HG02588 (cell line): ENCODE measurements around the gene ZMYM5.
"Not testable (repeated sequence)": the region's sequence is repeated elsewhere in the genome, so short reads cannot be mapped to it uniquely, and the experiment has no call there.

Experiments
- ATAC-seq: cut with Tn5 transposase; IDR thresholded peaks from one replicate; pipeline ENCODE4 v1.9.1; 2021; ENCODE audit warnings: mild to moderate bottlenecking, moderate library complexity; ENCODE audit not compliant: unreplicated experiment

ZMYM5 gene

DNA sequence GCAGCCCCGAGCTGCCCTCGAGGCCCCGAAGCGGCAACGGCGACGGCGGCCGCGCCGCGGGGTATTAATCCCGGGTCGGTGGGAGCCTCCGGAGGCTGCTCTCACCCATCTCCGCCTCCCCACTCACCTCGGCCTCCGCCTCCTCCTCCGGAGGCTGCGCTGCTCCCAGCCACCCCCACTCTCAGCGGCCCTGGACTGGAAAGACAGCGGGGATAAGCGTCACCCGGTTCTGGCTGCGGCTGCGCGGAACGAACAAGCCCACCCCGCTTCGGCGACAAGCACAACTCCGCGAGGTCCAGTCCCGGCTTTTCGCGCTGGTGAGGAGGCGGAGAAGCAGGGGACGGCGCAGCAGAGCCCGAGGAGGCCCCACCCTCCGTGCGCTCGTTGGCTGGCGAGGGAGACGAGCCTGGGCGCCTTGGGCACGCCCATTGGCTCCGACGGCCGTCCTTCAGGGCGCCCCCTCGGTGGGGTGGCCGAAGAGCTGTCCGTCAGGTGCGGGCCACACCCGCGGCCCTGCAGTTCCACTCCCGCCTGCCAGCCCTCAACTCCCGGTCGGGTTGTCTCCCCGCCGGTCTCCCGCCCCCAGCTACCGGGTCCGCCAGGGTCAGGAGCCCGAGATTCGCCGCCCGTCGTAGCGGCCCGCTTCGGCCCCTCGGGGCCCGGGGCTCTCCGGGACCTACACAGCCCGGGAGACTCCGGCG is at the start of gene ZMYM5:
Gene ZMYM5, minus strand, starts transcription at position 327 of the 701 bp plus-strand sequence. CDS start 11,469 bp downstream, outside the sequence.
- peak; percentile 86 for ATAC-seq

DNA sequence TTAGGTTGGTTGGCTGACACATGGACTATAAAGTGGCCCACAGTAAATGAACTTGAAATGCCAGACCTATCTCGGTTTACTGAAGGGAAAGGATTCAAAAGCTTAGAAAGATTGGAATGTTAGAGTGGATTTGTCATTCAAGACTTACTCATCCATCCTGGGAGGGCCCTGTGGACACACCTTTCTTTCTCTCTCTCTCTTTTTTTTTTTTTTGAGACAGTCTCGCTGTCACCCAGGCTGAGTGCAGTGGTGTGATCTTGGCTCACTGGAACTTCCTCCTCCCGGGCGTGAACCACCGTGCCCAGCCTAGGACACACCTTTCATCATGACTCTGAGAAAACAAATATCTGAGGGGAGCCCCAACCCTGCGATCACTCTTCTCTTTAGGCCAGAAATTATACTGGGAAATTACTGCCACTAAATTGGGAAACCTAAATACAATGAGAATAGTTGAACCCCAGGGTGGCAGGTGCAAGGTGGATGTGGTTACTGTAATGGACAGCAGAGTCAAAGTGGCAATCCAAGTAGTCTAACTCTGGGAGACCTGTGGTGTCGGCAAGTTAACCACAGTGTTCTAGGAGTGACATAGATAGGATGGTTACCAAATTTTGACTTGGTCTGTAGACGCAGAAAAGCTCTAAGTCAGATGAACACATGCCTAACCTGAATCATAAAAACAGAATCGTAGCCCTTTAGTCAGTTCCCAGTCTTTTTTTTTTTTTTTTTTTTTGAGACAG is 47.1 kb upstream of the ZMYM5 start:
- no peak for ATAC-seq

DNA sequence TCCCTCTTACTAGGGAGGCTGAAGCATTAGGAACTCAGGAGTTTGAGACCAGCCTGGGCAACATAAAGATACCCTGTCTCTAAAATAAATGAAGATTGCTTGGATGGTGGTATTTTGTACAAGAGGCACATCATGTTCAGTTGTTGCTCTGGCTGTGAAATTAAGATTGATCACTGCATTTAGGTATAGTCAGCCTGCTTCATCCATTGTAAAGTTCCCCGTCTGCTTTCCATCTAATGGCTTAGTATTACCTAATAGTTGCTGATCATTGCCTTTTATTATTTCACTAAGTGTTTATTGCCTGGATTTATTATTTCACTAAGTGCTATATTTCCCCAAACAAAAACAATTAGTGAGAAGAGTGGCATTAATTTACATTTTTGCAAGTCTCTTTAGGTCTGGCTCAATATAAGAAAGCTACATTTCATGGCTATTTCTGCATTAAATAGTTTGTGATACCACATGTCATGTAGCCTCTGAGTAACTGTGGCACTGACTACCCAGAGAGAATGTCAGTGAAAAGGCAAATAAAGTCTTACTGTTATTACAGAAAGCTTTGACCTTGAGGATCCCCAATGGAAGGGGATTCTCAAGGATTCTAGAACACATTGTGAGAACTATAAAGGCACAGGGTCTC is 45.0 kb upstream of the ZMYM5 start:
- ATAC-seq: no peak

DNA sequence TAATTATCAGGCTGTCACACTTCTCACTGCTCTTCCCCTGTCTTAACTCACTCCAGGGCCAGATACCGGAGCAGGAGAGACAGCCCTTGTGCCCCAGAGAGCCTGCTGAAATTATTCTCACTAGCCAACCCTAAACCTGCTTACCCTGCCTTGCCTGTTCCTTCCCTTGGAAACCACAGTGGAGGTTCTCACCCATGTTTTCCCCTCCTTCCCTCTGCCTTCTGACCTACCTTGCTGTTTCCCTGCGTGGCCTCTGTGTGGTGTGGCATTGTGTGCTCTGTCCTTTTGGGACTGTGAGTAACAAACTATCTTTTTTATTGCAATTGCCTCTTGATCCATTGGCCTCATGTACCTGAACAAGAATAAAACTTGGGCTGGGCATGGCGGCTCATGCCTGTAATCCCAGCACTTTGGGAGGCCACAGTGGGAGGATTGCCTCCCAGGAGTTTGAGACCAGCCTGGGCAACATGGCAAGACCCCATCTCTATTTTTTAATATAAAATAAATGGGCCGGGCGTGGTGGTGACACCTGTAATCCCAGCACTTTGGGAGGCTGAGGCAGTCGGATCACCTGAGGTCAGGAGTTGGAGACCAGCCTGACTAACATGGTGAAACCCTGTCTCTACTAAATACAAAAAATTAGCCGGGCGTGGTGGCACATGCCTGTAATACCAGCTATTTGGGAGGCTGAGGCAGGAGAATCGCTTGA is 42.2 kb upstream of the ZMYM5 start:
- not testable (repeated sequence) for ATAC-seq

DNA sequence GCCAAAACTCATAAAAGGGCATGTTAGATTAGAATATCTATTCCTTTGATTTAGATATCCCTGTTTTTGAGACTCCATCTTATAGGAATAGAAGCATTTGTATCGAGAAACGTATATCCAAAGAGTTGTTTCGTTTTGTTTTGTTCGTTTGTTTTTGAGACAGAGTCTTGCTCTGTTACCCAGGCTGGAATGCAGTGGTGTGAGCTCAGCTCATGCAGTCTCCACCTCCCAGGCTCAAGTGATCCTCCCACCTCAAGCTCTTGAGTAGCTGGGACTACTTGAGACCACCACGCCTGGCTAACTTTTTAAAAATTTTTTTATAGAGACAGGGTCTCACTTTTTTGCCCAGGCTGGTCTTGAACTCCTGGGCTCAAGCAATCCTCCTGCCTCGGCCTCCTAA is 26.6 kb upstream of the ZMYM5 start:
- ATAC-seq: no peak

DNA sequence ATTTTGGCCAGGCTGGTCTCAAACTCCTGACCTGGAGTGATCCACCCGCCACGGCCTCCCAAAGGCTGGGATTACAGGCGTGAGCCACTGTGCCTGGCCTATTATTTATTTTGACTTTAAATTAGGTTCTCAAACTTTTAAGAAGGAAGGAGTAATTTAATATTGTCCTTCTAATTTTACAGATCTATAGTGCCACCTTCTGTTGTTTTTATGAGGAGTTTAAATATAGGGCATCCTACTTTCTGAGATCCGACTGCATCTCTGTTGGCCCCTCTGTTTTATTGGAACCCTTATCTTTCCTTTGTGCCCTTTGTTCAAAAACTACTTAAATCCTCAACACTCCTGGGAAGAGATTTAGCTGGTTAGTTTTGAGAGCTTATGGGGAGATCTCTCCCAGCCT is 25.4 kb upstream of the ZMYM5 start:
- no peak for ATAC-seq

DNA sequence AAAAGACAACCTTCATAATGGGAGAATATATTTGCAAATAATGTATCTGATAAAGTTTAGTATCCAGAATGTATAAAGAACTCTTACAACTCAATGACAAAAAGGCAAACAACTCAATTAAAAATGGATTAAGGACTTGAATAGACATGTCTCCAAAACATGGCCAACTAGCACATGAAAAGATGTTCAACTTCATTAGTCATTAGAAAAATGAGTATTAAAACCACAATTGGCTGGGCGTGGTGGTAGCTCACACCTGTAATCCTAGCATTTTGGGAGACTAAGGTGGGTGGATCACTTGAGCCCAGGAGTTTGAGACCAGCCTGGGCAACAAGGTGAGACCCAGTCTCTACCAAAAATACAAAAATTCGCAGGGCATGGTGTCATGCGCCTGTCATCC is 18.8 kb upstream of the ZMYM5 start:
- ATAC-seq: no peak

DNA sequence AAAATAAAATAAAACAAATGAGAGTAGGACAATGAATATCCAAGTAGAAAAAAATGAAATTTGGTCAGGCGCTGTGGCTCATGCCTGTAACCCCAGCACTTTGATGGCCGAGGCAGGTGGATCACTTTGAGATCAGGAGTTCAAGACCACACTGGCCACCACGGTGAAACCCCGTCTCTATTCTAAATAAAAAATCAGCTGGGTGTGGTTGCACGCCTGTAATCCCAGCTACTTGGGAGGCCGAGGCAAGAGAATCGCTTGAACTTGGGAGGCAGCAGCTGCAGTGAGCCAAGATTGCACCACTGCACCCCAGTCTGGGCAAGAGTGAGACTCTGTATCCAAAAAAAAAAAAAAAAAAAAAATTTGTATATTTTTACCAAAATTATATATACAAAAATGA is 18.2 kb upstream of the ZMYM5 start:
- ATAC-seq: no peak

DNA sequence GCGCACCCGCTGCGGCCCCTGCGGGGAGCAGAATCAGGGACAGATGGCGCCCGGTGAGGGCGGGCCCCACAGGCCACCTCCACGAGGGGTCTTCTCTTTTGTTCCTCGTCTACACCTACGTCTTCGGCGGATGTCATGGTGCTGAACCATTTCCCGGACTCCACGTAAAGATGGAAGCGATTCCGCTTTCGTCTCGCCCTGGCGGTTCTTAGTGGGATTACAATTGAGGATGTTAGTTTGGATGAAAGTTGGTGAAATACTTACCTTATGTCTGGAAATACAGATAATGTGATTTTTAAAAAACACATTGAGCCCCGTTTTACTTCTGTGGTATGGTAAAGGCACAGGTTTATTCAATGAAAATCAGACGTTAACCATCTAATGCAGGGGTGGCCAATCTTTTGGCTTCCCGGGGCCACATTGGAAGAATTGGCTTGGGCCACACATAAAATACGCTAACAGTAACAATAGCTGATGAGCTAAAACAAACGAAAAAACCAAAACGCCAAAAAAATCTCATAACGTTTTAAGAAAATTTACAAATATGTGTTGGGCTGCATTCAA is 1.4 kb upstream of the ZMYM5 start:
- peak; percentile 0 for ATAC-seq

DNA sequence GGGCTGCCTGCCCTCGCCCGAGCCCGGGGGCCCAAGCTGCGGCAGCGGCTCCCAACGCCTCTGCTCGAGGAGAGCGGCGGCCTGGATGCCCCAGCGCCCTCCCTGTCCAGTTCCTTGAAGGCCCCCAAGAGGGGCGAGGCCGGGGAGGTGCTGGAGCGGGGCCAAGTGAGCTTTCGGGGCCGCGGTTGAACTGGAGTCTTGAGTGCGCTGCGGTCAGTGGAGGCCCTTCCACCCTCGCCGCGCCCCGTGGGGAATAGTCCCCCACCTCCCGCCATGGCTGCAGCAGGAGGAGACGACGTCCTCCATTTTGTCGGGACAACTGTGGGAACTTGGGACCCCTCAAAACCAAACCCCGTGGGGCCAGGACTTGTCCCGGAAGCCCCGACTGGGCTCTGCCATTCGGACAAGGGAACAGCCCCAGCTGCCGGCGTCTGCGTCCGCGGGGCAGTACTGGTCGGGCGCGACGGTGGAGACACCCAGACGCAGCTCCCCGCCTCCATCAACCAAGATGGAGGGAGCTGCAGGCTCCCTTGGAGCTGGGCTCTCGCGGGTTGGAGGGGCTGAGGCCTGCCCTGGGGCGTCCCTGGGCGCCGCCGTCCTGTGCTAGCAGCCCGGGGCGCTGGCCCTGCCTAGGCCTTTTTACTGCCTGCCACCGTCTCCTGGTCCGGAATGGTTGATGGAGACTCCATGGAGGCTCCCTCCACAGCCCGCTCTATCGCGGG is 736 bp upstream of the ZMYM5 start:
- ATAC-seq: peak; percentile 29

DNA sequence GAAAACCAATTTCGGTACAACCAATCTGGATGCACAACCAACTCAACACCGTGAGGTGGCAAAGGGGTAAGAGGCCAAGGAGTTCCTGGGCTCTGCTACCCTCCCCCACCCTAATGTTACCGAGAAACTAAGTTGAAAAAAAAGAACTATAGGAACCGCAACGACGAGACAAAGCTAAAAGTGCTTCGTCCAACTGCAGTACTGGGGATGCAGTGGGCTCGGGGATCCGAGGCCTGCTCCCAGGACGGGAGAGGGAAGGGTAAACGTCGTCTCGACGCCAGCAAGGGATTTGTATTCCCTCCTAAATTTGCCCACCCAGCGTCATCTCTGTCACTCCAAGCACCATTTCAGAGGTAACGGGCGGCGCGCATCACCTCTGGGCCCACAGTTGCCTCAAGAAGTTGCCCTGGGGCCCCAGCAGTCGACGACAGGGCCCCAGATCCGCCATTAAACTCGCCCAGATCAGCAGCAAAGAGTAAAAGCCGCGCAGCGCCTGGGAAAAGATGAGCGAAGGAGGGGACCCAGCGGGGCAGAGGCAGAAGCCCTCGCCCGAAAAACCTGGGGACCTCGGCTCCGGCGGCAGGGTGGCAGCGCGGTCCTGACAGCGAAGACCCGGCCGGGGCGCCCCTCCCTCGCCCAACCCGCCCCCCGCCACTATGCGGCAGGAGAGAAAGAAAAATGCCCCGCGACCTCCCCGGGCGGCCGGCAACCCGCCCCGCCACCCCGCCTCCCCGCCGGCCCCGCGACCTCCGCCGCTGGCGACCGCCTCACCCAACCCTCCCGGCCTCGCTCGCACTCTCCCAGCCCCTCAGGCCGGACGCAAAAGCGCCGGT is 752 bp downstream of the ZMYM5 start:
- peak; percentile 4 for ATAC-seq

DNA sequence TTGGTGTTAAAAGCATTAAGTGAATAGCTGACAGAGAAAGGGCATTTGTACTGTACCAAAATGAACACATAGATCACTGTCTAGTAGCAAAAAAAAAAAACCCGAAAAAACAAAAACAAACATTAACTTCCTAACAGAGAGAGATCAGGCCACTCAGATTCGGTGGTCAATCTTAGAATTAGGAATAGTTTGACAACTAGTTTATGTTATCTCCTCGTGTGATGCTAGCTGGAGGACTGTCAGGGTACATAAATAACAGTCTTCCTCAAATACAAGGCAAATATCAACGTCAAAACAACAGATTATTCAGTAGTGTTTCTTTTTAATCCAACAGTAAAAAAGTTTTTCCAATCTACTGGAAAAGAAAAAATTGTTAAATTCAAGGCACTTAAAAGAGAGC is 1.7 kb downstream of the ZMYM5 start:
- no peak for ATAC-seq

DNA sequence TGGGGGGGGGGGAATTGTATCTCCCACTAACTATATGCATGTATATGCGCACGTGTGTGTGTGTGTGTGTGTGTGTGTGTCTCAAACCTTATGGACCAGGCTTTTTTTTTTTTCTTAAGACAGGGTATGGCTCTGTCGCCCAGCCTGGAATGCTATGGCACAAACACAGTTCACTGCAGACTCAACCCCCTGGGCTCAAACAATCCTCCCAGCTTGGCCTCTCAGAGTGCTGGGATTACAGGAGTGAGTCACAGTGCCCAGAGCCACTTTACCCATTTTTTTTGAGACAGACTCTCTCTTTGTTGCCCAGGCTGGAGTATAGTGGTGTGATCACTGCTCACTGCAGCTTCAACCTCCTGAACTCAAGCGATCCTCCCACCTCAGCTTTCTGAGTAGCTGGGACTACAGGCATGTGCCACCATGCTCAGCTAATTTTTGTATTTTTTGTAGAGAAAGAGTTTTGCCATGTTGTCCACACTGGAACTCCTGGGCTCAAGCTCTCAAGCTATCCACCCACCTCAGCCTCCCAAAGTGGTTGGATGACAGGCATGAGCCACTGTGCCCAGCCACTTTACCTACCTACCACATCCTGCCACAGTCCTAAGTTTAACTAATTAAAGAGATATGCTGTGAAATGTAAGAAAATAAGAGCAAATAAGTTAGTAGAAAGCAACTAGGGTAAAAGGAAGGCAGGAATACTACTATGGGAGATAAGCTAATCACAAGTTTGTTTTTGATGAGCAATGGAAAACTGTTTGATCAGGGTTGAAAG is 2.4 kb downstream of the ZMYM5 start:
- no peak for ATAC-seq

DNA sequence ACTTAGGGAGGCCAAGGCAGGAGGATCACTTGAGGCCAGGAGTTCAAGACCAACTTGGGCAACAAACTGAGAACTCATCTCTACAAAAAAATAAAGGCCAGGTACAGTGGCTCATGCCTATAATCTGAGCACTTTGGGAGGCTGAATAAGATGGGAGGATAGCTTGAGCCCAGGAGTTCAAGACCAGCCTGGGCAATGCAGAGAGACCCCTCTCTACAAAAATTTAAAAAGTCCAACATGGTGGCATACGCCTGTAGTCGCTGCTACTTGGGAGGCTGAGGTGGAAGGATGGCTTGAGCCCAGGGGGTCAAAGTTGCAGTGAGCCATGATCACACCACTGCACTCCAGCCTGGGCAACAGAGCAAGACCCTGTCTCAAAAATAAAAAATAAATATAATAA is 5.8 kb downstream of the ZMYM5 start:
- ATAC-seq: not testable (repeated sequence)

DNA sequence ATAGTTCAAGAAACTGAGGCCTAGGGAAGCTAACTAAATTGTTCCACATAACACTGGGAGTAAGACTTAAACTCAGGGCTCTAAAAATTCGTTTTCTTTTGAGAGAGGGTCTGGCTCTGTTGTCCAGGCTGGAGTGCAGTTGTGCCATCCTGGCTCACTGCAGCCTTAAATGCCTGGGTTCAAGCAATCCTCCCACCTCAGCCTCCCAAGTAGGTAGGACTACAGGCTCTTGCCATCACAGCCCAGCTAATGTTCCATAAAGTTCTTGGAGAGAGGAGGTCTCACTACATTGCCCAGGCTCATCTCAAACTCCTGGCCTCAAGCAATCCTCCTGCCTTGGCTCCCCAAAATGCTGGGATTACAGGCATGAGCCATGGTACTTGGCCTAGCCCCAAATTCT is 10.7 kb downstream of the ZMYM5 start:
- no peak for ATAC-seq

DNA sequence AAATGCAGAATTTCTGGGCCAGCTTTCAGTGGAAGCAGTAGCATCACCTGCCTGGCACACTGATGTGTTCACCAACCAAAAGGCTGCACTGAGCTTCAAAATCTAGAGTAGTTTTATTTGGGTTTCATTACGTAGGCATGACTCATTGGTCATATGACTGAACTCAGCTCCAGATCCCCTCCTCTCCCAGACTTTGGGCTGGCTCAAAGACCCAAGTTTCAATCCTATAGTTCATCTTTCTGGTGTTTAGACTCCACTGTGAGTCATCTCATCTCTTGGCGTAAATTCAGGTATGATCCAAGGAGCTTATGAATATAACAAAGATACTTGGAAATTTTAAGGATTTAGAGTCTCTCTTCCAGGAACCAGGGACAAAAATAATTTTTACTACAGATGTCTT is 17.7 kb downstream of the ZMYM5 start:
- no peak for ATAC-seq

DNA sequence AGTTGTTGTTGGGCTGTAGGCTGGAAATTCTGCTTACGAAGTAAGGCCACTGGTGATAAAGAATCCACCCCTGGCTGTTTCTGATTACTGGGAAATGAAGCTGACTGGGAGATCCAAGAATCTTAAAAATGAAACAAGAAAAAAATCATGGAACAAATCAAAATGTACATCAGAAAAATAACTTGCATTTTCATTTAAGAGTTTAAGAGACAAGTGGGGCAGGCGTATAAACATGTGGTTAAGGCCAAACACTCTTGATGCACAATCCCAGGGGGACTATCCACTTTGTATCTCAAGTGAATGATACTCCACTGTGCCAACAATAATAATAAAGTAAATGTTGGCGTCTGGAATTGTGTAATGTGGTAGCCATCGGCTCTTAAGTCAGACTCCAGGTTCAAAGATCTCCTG is 24.6 kb downstream of the ZMYM5 start:
- ATAC-seq: no peak

DNA sequence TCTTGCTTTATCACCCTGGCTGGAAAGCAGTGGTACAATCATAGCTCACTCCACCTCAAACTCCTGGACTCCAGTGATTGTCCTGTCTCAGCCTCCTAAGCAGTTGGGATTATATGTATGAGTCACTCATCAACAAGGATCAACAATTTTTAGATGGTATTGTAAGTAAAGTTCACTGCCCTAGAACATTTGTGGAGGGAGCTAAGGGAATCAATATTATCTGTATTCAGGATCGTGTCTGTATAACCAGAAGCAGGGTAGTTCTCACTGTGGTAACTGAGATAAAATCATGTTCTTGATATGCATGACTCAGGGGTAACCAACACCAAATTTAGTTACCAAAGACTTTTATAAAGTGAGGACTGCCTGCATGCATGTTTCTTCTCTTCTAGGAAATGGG is 27.0 kb downstream of the ZMYM5 start:
- ATAC-seq: no peak

DNA sequence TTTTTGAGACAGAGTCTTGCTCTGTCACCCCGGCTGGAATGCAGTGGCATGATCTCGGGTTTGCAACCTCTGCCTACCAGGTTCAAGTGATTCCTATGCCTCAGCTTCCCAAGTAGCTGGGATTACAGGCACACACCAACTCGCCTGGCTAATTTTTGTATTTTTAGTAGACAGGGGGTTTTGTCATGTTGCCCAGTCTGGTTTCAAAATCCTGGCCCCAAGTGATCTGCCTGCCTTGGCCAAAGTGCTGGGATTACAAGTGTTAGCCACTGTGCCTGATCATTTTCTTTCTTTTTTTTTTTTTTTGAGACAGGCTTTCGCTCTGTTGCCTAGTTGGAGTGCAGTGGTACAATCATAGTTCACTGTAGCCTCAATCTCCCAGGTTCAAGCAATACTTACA is 28.7 kb downstream of the ZMYM5 start:
- ATAC-seq: no peak
